Nephron (organoid): ENCODE measurements around the gene ABHD16A.

Experiments
- H3K27ac Mint-ChIP-seq, 3 experiments: 2 replicates each; pipeline ENCODE4 v1.8.0; 2020; ENCODE audit warnings: mixed read lengths in 3 of 3, mild to moderate bottlenecking in 2 of 3, moderate library complexity in 1 of 3
- H3K27me3 Mint-ChIP-seq: 2 replicates; pipeline ENCODE4 v1.8.0; 2021; ENCODE audit warnings: low read depth, mild to moderate bottlenecking, moderate library complexity, mixed read lengths
- H3K36me3 Mint-ChIP-seq: 2 replicates; pipeline ENCODE4 v1.8.0; 2020; ENCODE audit warnings: low read depth, mixed read lengths
- H3K4me1 Mint-ChIP-seq: 2 replicates; pipeline ENCODE4 v1.8.0; 2020; ENCODE audit warnings: mixed read lengths
- H3K4me3 Mint-ChIP-seq, 3 experiments: 2 replicates each; pipeline ENCODE4 v1.8.0; 2020; ENCODE audit warnings: mild to moderate bottlenecking in 3 of 3, mixed read lengths in 3 of 3, moderate library complexity in 2 of 3
- H3K9me3 Mint-ChIP-seq: 2 replicates; pipeline ENCODE4 v1.8.0; 2020; ENCODE audit warnings: mixed read lengths
- TF ChIP-seq, protein P1 (sequence below), 3 experiments: fragments of 200-600 bp; sonication (generic); IDR thresholded peaks; one replicate each; pipeline ENCODE4 v1.5.0; 2021; ENCODE audit warnings: antibody characterized with exemption in 3 of 3; ENCODE audit not compliant: unreplicated experiment in 3 of 3

ABHD16A gene

DNA sequence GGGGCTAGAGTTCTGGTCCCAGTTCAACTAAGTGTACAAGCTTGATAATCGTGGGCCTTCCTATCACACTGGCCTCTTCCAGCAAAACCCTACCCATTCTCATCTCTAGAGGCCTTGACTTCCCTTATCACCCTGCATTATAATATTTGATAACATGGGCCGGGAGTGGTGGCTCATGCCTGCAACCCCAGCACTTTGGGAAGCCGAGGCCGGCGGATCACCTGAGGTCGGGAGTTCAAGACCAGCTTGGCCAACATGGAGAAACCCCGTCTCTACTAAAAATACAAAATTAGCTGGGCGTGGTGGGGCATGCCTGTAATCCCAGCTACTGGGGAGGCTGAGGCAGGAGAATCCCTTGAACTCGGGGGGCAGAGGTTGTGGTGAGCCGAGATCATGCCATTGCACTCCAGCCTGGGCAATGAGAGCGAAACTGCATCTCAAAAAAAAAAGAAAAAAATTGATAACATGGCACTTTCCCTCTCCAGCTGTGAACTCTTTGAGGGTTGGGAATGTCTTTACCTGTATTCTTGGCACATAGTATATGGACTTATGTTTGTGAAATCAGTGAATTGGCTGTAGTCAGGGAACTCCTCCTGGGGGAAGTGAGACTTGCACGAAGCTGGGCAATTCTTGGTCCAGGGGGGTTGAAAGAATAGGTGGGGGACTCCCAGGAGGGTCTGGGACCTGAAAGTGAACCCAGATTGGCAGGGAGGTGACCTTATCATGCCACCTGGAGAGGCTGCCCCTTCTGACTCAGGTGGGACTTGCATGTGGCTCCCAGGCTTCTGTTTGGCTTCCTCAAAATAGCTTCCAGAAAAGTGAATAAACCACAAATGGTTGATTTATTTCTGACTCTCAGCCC is 41.6 kb downstream of the ABHD16A start:
- H3K36me3 Mint-ChIP-seq, result peaks cover 26% of the 10 kb centered on the region
- H3K4me1 Mint-ChIP-seq, result peaks cover 70% of the 10 kb centered on the region
- TF ChIP-seq, protein P1, sequence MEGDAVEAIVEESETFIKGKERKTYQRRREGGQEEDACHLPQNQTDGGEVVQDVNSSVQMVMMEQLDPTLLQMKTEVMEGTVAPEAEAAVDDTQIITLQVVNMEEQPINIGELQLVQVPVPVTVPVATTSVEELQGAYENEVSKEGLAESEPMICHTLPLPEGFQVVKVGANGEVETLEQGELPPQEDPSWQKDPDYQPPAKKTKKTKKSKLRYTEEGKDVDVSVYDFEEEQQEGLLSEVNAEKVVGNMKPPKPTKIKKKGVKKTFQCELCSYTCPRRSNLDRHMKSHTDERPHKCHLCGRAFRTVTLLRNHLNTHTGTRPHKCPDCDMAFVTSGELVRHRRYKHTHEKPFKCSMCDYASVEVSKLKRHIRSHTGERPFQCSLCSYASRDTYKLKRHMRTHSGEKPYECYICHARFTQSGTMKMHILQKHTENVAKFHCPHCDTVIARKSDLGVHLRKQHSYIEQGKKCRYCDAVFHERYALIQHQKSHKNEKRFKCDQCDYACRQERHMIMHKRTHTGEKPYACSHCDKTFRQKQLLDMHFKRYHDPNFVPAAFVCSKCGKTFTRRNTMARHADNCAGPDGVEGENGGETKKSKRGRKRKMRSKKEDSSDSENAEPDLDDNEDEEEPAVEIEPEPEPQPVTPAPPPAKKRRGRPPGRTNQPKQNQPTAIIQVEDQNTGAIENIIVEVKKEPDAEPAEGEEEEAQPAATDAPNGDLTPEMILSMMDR (IDR thresholded peaks at IDR 0.05; ENCODE audit: unreplicated experiment in 3 of 3), result no peak
- H3K9me3 Mint-ChIP-seq, result no peaks in the 10 kb centered on the region
- peak overlapping the region; percentile 83 to 95 (median 89) for H3K4me3 Mint-ChIP-seq
- H3K27me3 Mint-ChIP-seq, result no peaks in the 10 kb centered on the region
- peak overlapping the region; percentile 93 to 96 (median 94) for H3K27ac Mint-ChIP-seq

GRCh38 chr6:31660381-31661261 is 42.5 kb downstream of the ABHD16A start, which contains the start of gene C6orf47:
Gene C6orf47, minus strand, starts transcription at chr6:31660778. Its CDS starts 831 bp downstream, at chr6:31659947.
- Mint-ChIP-seq H3K4me1 (peaks cover 69% of the 10 kb centered on the region), H3K9me3 (no peaks in the 10 kb centered on the region), H3K4me3 (peak within 1 kb of the TSS; percentile 83 to 95 (median 89)), H3K36me3 (peaks cover 29% of the 10 kb centered on the region), H3K27ac (peak within 1 kb of the TSS; percentile 93 to 96 (median 94)), H3K27me3 (no peaks in the 10 kb centered on the region)
- TF ChIP-seq, protein P1 (IDR thresholded peaks at IDR 0.05; ENCODE audit: unreplicated experiment in 3 of 3), result no peak

GRCh38 chr6:31659649-31660380 is 43.3 kb downstream of the ABHD16A start:
- H3K4me1 Mint-ChIP-seq, result peaks cover 72% of the 10 kb centered on the region
- H3K4me3 Mint-ChIP-seq, result peak overlapping the region; percentile 83 to 95 (median 89)
- TF ChIP-seq, protein P1 (IDR thresholded peaks at IDR 0.05; ENCODE audit: unreplicated experiment in 3 of 3), result no peak
- peak overlapping the region; percentile 93 to 96 (median 94) for H3K27ac Mint-ChIP-seq
- H3K36me3 Mint-ChIP-seq, result peaks cover 31% of the 10 kb centered on the region
- H3K9me3 Mint-ChIP-seq, result no peaks in the 10 kb centered on the region
- H3K27me3 Mint-ChIP-seq, result no peaks in the 10 kb centered on the region

GRCh38 chr6:31658983-31659648 is 44.0 kb downstream of the ABHD16A start:
- H3K27ac Mint-ChIP-seq, result peak overlapping the region; percentile 93 to 96 (median 94)
- no peaks in the 10 kb centered on the region for H3K27me3 Mint-ChIP-seq
- H3K36me3 Mint-ChIP-seq, result peaks cover 26% of the 10 kb centered on the region
- peaks cover 65% of the 10 kb centered on the region for H3K4me1 Mint-ChIP-seq
- peak overlapping the region; percentile 83 to 95 (median 89) for H3K4me3 Mint-ChIP-seq
- no peaks in the 10 kb centered on the region for H3K9me3 Mint-ChIP-seq
- TF ChIP-seq, protein P1 (IDR thresholded peaks at IDR 0.05; ENCODE audit: unreplicated experiment in 3 of 3), result no peak

DNA sequence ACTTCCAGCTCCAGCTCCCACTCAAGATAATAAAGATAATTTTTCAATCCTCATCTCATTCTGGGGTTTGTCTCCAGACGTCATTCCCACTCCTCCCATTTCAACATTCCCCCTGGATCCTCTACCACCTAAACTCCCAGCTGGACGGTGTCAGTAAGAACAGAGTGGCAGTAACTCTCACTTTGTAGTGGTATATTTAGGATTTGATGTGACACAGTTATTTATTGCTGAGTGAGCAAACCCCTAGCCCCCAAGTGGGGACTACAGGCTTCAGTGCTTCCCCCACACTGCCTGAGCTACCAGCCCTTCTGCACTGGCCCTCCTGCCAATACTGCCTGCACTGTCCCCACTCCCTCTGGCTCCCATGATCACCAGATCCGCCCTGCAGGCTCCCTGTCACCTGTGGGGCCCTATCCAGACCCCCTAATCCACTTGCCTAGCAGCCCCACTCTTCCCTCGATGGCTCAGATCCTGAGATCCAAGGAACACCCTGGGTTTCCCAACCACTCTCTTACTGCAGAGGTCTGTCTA is 44.9 kb downstream of the ABHD16A start:
- TF ChIP-seq, protein P1 (IDR thresholded peaks at IDR 0.05; ENCODE audit: unreplicated experiment in 3 of 3), result no peak
- Mint-ChIP-seq H3K27me3 (no peaks in the 10 kb centered on the region), H3K9me3 (no peaks in the 10 kb centered on the region), H3K36me3 (peaks cover 20% of the 10 kb centered on the region), H3K27ac (peak overlapping the region; percentile 50 to 70 (median 67)), H3K4me3 (peak overlapping the region; percentile 83 to 95 (median 89)), H3K4me1 (peaks cover 56% of the 10 kb centered on the region)
